Measurements from ENCODE around the gene OVOL3.

- TF ChIP-seq CTCF (IDR thresholded peaks at IDR 0.05; ENCODE audit: borderline replicate concordance, extremely low read depth, low read length, poor library complexity, severe bottlenecking) (no peak), EZH2 (IDR thresholded peaks at IDR 0.05; ENCODE audit: borderline replicate concordance, low read depth, low read length, severe bottlenecking) (no peak)
Measured at GRCh38 chr19:36082916-36083315, 28.0 kb upstream of the OVOL3 start.

Data from DND-41 (cell line).